HepG2 (cell line): ENCODE results near the gene APOBEC3B. TPM values are rescaled to one million over a fixed set of nuclear protein-coding genes. Genes with fewer than 3 reads are reported as not detected.

Source experiments
- ATAD3A ChIP-seq: sonication (generic); formaldehyde crosslinking; IDR thresholded peaks from 2 replicates; pipeline ENCODE4 v1.4.0; 2020; ENCODE audit warnings: missing genetic modification reagents
- DNMT1 ChIP-seq: sonication (generic); formaldehyde crosslinking; IDR thresholded peaks from 2 replicates; pipeline ENCODE4 v1.5.1; 2020; ENCODE audit warnings: mild to moderate bottlenecking, missing genetic modification reagents
- HOXA7 ChIP-seq: sonication (generic); formaldehyde crosslinking; IDR thresholded peaks from 2 replicates; pipeline ENCODE4 v1.8.1; 2022; ENCODE audit warnings: mild to moderate bottlenecking, missing genetic modification reagents, moderate library complexity
- MED8 ChIP-seq: sonication (generic); formaldehyde crosslinking; IDR thresholded peaks from 2 replicates; pipeline ENCODE4 v1.8.1; 2023; ENCODE audit warnings: mild to moderate bottlenecking, missing genetic modification reagents; ENCODE audit not compliant: insufficient replicate concordance
- NCOA2 ChIP-seq: sonication (generic); formaldehyde crosslinking; IDR thresholded peaks from 2 replicates; pipeline ENCODE4 v1.8.0; 2022; ENCODE audit warnings: inconsistent platforms
- NFIC ChIP-seq: IDR thresholded peaks from 2 replicates; pipeline ENCODE4 v1.6.1; 2012; ENCODE audit warnings: mild to moderate bottlenecking, low read length, inconsistent platforms
- NR2F1 ChIP-seq, 2 experiments: fragments of 450-650 bp in 1 of 2; formaldehyde crosslinking in 1 of 2; IDR thresholded peaks; 2 replicates each; pipeline versions ENCODE4 v1.5.0 to v1.6.1; 2016 to 2020; ENCODE audit warnings: mild to moderate bottlenecking in 1 of 2, missing compliant biosample characterization in 1 of 2, missing genetic modification reagents in 1 of 2, moderate library complexity in 1 of 2
- NR2F6 ChIP-seq, 2 experiments: IDR thresholded peaks; 2 replicates each; pipeline ENCODE4 v1.6.1; 2016; ENCODE audit warnings: antibody characterized with exemption in 1 of 2, mild to moderate bottlenecking in 1 of 2
- PBX2 ChIP-seq: IDR thresholded peaks from 2 replicates; pipeline ENCODE4 v1.6.1; 2016; ENCODE audit warnings: control low read depth
- POLR2A ChIP-seq, 2 experiments: IDR thresholded peaks; 2 replicates each; pipeline ENCODE4 v1.6.1; 2011; ENCODE audit warnings: low read depth in 2 of 2, low read length in 2 of 2, mild to moderate bottlenecking in 1 of 2, moderate library complexity in 1 of 2; ENCODE audit not compliant: insufficient read depth in 1 of 2
- POLR2AphosphoS2 ChIP-seq: IDR thresholded peaks from 2 replicates; pipeline ENCODE4 v1.6.1; 2011; ENCODE audit warnings: low read depth, low read length, improper control_type of control experiment
- SKIL ChIP-seq: sonication (generic); formaldehyde crosslinking; IDR thresholded peaks from 2 replicates; pipeline ENCODE4 v1.8.0; 2022; ENCODE audit warnings: missing genetic modification reagents, mild to moderate bottlenecking, moderate library complexity, borderline replicate concordance
- SP4 ChIP-seq: sonication (generic); formaldehyde crosslinking; IDR thresholded peaks from 2 replicates; pipeline ENCODE4 v1.8.1; 2023; ENCODE audit warnings: mild to moderate bottlenecking, missing genetic modification reagents
- YEATS2 ChIP-seq: sonication (generic); formaldehyde crosslinking; IDR thresholded peaks from 2 replicates; pipeline ENCODE4 v1.4.0; 2020; ENCODE audit warnings: missing genetic modification reagents, borderline replicate concordance
- ZBTB7A ChIP-seq: sonication (generic); formaldehyde crosslinking; IDR thresholded peaks from 2 replicates; pipeline ENCODE4 v1.8.0; 2022; ENCODE audit warnings: mild to moderate bottlenecking, missing genetic modification reagents
- ZFP36L2 ChIP-seq: sonication (generic); formaldehyde crosslinking; IDR thresholded peaks from 2 replicates; pipeline ENCODE4 v1.4.0; 2020; ENCODE audit warnings: missing genetic modification reagents
- ZNF253 ChIP-seq: sonication (generic); formaldehyde crosslinking; IDR thresholded peaks from 2 replicates; pipeline ENCODE4 v1.8.0; 2022; ENCODE audit warnings: mild to moderate bottlenecking, missing genetic modification reagents, borderline replicate concordance
- ZNF30 ChIP-seq: sonication (generic); formaldehyde crosslinking; IDR thresholded peaks from 2 replicates; pipeline ENCODE4 v1.5.0; 2020; ENCODE audit warnings: mild to moderate bottlenecking, missing genetic modification reagents
- ZNF354B ChIP-seq: sonication (generic); formaldehyde crosslinking; IDR thresholded peaks from 2 replicates; pipeline ENCODE4 v1.8.0; 2022; ENCODE audit warnings: mild to moderate bottlenecking, missing genetic modification reagents
- ZNF460 ChIP-seq: sonication (generic); formaldehyde crosslinking; IDR thresholded peaks from 2 replicates; pipeline ENCODE4 v1.5.1; 2020; ENCODE audit warnings: missing genetic modification reagents, mild to moderate bottlenecking, borderline replicate concordance
- ZZZ3 ChIP-seq: sonication (generic); formaldehyde crosslinking; IDR thresholded peaks from 2 replicates; pipeline ENCODE4 v1.4.0; 2020; ENCODE audit warnings: missing genetic modification reagents, mild to moderate bottlenecking, borderline replicate concordance
- polyA plus RNA-seq, 8 experiments: library from polyadenylated mRNA; depleted of rRNA in 3 of 8; stranded (reverse) in 7 of 8; unstranded in 1 of 8; fragments of >200 nt; fragmentation: Illumina TruSeq in 4 of 8; extraction: Trizol in 4 of 8; gene quantifications; 2 replicates each; pipeline versions ENCODE4 v1.2.1 to v1.2.3, GENCODE V29; 2011 to 2016; ENCODE audit warnings: low read depth in 4 of 8, missing spikeins in 1 of 8, mixed read lengths in 1 of 8; ENCODE audit not compliant: insufficient read depth in 1 of 8
- total RNA-seq, 5 experiments: library from RNA; depleted of rRNA; stranded (reverse); fragments of >200 nt; fragmentation: Illumina TruSeq; extraction: Trizol; gene quantifications; 2 replicates each; pipeline ENCODE4 v1.2.3, GENCODE V29; 2016; ENCODE audit warnings: low read depth in 1 of 5
- TF ChIP-seq, protein P1 (sequence below): IDR thresholded peaks from 2 replicates; pipeline ENCODE4 v1.6.1; 2016; ENCODE audit warnings: low read depth, control low read depth
- TF ChIP-seq, protein P2 (sequence below): sonication (generic); formaldehyde crosslinking; IDR thresholded peaks from 2 replicates; pipeline ENCODE4 v1.8.0; 2022; ENCODE audit warnings: missing genetic modification reagents, low read depth, mild to moderate bottlenecking, borderline replicate concordance
- TF ChIP-seq, protein P3 (sequence below): sonication (generic); formaldehyde crosslinking; IDR thresholded peaks from 2 replicates; pipeline ENCODE4 v1.9.0; 2022; ENCODE audit warnings: low read depth, missing genetic modification reagents

Gene APOBEC3B
- total and polyA plus RNA-seq, 2 of the 13 experiments (the other 11 are each of a cell fraction or from before 2014, with no cell fraction given): 6.7 to 8.8 TPM

- TF ChIP-seq, protein P1, sequence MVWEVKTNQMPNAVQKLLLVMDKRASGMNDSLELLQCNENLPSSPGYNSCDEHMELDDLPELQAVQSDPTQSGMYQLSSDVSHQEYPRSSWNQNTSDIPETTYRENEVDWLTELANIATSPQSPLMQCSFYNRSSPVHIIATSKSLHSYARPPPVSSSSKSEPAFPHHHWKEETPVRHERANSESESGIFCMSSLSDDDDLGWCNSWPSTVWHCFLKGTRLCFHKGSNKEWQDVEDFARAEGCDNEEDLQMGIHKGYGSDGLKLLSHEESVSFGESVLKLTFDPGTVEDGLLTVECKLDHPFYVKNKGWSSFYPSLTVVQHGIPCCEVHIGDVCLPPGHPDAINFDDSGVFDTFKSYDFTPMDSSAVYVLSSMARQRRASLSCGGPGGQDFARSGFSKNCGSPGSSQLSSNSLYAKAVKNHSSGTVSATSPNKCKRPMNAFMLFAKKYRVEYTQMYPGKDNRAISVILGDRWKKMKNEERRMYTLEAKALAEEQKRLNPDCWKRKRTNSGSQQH: 0 out of 2 replicates have a peak, but pooled peaks have one; percentile 61
- TF ChIP-seq NR2F6 (IDR thresholded peaks at IDR 0.05): no peak
- TF ChIP-seq NR2F6 (CRISPR knock-in tag; IDR thresholded peaks at IDR 0.05): no peak
- TF ChIP-seq HOXA7 (CRISPR knock-in tag): no peak
- TF ChIP-seq POLR2AphosphoS2: no peak
- TF ChIP-seq ZBTB7A: 0 out of 2 replicates have a peak, but pooled peaks have one; percentile 17
- no peak for TF ChIP-seq YEATS2 (CRISPR knock-in tag)
- TF ChIP-seq POLR2A (IDR thresholded peaks at IDR 0.05; ENCODE audit: insufficient read depth in 1 of 2, low read depth in 2 of 2, low read length in 2 of 2): peak; percentile 71 to 81
- TF ChIP-seq, protein P2, sequence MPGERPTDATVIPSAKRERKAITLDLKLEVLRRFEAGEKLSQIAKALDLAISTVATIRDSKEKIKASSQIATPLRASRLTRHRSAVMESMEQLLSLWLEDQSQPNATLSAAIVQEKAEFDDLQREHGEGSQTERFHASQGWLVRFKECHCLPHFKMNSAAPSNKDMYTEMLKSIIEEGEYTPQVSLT (CRISPR knock-in tag): no peak
- TF ChIP-seq DNMT1: no peak
- TF ChIP-seq ZZZ3 (CRISPR knock-in tag): no peak
- no peak for TF ChIP-seq ZFP36L2 (CRISPR knock-in tag)
- TF ChIP-seq ZNF253 (CRISPR knock-in tag): no peak
- no peak for TF ChIP-seq NFIC
- no peak for TF ChIP-seq ZNF30 (CRISPR knock-in tag)
- TF ChIP-seq NCOA2 (CRISPR knock-in tag): no peak
- TF ChIP-seq ATAD3A: no peak
- TF ChIP-seq, protein P3, sequence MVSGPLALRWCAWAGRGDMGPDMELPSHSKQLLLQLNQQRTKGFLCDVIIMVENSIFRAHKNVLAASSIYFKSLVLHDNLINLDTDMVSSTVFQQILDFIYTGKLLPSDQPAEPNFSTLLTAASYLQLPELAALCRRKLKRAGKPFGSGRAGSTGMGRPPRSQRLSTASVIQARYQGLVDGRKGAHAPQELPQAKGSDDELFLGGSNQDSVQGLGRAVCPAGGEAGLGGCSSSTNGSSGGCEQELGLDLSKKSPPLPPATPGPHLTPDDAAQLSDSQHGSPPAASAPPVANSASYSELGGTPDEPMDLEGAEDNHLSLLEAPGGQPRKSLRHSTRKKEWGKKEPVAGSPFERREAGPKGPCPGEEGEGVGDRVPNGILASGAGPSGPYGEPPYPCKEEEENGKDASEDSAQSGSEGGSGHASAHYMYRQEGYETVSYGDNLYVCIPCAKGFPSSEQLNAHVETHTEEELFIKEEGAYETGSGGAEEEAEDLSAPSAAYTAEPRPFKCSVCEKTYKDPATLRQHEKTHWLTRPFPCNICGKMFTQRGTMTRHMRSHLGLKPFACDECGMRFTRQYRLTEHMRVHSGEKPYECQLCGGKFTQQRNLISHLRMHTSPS (CRISPR knock-in tag): no peak
- TF ChIP-seq NR2F1 (CRISPR knock-in tag; IDR thresholded peaks at IDR 0.05): no peak
- no peak for TF ChIP-seq ZNF460 (CRISPR knock-in tag)
- TF ChIP-seq ZNF354B (CRISPR knock-in tag): no peak
- TF ChIP-seq SP4: peak; percentile 38; the same call in 1 of the 2 replicates
- no peak for TF ChIP-seq PBX2 (CRISPR knock-in tag)
- TF ChIP-seq MED8: no peak
- TF ChIP-seq SKIL (CRISPR knock-in tag): no peak
Observed at GRCh38 chr22:39013942-39014722, 32.0 kb downstream of the APOBEC3B start, which contains the start of gene APOBEC3C (continued).
